ENCODE results near the gene PNP. TPM values are rescaled to one million over a fixed set of nuclear protein-coding genes. Genes with fewer than 3 reads are reported as not detected.

Gene PNP
- total RNA-seq, 2 experiments from 2014 or later = 73.6 to 77.2 TPM

DNA sequence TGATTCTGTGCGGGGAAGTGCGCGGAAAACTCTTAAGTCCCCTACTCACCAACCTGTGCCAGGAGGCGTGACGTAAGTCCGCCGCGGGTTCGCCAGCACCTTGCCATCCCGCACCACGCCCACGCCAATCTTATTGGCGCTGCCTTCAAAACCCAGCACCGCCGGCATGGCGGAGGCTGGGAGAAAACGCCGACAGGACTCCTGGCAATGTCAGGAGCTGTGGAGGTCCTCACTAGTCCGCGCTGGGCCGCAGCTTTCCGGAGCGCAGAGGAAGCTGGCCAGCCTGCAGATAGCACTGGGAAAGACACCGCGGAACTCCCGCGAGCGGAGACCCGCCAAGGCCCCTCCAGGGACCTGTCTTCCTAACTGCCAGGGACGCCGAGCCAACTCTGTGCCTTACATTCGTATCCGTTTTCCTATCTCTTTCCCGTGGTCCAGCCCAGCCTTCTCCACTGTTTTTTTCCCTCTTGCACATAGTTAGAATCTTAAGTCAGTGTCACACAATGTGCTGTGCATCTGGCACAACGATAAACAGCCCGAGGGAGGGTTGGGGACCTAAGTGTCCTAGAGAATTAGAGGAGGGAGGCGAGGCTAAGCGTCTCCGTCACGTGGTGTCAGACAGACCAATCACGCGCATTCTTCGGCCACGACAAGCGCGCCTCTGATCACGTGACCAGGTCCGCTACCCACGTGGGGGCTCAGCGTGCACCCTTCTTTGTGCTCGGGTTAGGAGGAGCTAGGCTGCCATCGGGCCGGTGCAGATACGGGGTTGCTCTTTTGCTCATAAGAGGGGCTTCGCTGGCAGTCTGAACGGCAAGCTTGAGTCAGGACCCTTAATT, 14.5 kb upstream of the PNP start, which contains the start of the genes APEX1 and OSGEP:
Gene APEX1 (plus strand): TSS at position 711 of the 839 bp plus-strand sequence. CDS start 420 bp downstream, outside the sequence.
Gene OSGEP (minus strand): TSS at position 297 of the 839 bp plus-strand sequence. CDS start 129 bp downstream, at position 168.
- Mint-ChIP-seq H3K4me1 (ENCODE audit: low read depth) (peaks cover 6% of the 10 kb centered on the region), H3K9me3 (no peaks in the 10 kb centered on the region), H3K36me3 (ENCODE audit: low read depth) (peaks cover 39% of the 10 kb centered on the region), H3K27ac (no peak within 1 kb of the TSS), H3K4me3 (no peak within 1 kb of the TSS), H3K27me3 (no peaks in the 10 kb centered on the region)
- peak within 1 kb of the TSS; percentile 92 to 97 for H3K27ac ChIP-seq (ENCODE audit: low read depth in 1 of 2, low read length in 2 of 2)
- H3K4me1 ChIP-seq (ENCODE audit: insufficient read depth, low read length) = peaks cover 37% of the 10 kb centered on the region
- peak; percentile 77 for ATAC-seq (ENCODE audit: poor library complexity)
- H3K36me3 ChIP-seq (ENCODE audit: insufficient read depth, low read length) = peaks cover 62% of the 10 kb centered on the region
- POLR2A ChIA-PET = interaction anchor here (0.7 to 3.8 kb wide), 26 partner anchors 9 to 228 kb away, joined by 3 to 33 read pairs (median 6); partner anchors contain the start of genes CCNB1IP1, PARP2, PNP and RNASE4
- DNase-seq = peak; percentile 94 to 100 (median 97)
- H3K4me3 ChIP-seq (ENCODE audit: low read length) = peak within 1 kb of the TSS; percentile 66
- no peaks in the 10 kb centered on the region for H3K27me3 ChIP-seq (ENCODE audit: control insufficient read depth in 1 of 2, insufficient read depth in 2 of 2, low read length in 2 of 2)
- no peaks in the 10 kb centered on the region for H3K9me3 ChIP-seq (ENCODE audit: control insufficient read depth in 1 of 2, insufficient read depth in 1 of 2, low read length in 2 of 2)
- CTCF ChIA-PET = interaction anchor here (0.9 to 1.8 kb wide), 5 partner anchors 15 to 158 kb away, joined by 3 to 7 read pairs (median 4); partner anchors contain the start of genes PARP2, PNP and TEP1
- TF ChIP-seq, protein P1, sequence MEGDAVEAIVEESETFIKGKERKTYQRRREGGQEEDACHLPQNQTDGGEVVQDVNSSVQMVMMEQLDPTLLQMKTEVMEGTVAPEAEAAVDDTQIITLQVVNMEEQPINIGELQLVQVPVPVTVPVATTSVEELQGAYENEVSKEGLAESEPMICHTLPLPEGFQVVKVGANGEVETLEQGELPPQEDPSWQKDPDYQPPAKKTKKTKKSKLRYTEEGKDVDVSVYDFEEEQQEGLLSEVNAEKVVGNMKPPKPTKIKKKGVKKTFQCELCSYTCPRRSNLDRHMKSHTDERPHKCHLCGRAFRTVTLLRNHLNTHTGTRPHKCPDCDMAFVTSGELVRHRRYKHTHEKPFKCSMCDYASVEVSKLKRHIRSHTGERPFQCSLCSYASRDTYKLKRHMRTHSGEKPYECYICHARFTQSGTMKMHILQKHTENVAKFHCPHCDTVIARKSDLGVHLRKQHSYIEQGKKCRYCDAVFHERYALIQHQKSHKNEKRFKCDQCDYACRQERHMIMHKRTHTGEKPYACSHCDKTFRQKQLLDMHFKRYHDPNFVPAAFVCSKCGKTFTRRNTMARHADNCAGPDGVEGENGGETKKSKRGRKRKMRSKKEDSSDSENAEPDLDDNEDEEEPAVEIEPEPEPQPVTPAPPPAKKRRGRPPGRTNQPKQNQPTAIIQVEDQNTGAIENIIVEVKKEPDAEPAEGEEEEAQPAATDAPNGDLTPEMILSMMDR (IDR thresholded peaks at IDR 0.05) = no peak
- intact Hi-C loops (cut with DNase I, micrococcal nuclease) = loop anchor here (1.0 to 5.0 kb wide), 12 partner anchors 14 to 998 kb away; partner anchors contain the start of genes CCNB1IP1 (in 2 of the 2), PNP (in 2 of the 2), TEP1 (in 2 of the 2) and RNASE4 (in 1 of the 2)

DNA sequence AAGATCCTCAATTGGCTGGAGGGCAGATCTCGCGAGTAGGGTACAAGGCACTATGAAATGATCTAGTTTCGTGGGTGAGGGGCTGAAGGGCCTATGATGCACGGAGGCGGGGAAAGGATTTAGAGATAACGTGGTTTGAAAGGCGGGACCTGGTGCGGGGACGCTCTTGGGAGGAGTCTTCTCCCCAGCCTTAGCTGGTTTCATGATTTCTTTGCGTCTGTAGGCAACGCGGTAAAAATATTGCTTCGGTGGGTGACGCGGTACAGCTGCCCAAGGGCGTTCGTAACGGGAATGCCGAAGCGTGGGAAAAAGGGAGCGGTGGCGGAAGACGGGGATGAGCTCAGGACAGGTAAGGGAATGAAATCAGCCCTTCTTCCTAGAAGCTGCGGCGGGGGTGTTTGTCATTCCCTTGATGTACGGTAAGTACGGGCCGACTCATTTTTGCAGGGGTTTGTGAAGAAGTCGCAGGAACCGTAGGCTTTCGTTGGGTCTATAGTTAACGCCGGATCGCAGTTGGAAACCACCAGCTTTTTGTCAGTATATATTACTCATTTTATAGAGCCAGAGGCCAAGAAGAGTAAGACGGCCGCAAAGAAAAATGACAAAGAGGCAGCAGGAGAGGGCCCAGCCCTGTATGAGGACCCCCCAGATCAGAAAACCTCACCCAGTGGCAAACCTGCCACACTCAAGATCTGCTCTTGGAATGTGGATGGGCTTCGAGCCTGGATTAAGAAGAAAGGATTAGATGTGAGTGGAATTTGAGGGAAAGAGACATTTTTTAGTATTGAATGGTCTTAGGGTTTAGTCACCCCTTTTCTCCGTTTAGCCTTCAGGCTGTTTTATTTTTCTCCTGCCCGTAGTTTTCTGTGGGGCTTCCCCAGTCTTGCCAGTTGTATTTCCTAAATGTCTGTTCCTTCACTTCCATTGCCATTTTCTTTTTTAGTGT, 13.6 kb upstream of the PNP start:
- Mint-ChIP-seq H3K9me3 (no peaks in the 10 kb centered on the region), H3K27ac (no peak overlapping the region), H3K4me3 (no peak overlapping the region), H3K27me3 (no peaks in the 10 kb centered on the region), H3K4me1 (ENCODE audit: low read depth) (peaks cover 15% of the 10 kb centered on the region), H3K36me3 (ENCODE audit: low read depth) (peaks cover 42% of the 10 kb centered on the region)
- Histone ChIP-seq H3K4me1 (ENCODE audit: insufficient read depth, low read length) (peaks cover 46% of the 10 kb centered on the region), H3K27ac (ENCODE audit: low read depth in 1 of 2, low read length in 2 of 2) (peak overlapping the region; percentile 92 to 97), H3K36me3 (ENCODE audit: insufficient read depth, low read length) (peaks cover 60% of the 10 kb centered on the region), H3K4me3 (ENCODE audit: low read length) (peak overlapping the region; percentile 66), H3K9me3 (ENCODE audit: control insufficient read depth in 1 of 2, insufficient read depth in 1 of 2, low read length in 2 of 2) (no peaks in the 10 kb centered on the region), H3K27me3 (ENCODE audit: control insufficient read depth in 1 of 2, insufficient read depth in 2 of 2, low read length in 2 of 2) (no peaks in the 10 kb centered on the region)
- TF ChIP-seq, protein P1 (IDR thresholded peaks at IDR 0.05) = no peak
- intact Hi-C loops (cut with DNase I, micrococcal nuclease) = loop anchor here (1.0 to 5.0 kb wide), 10 partner anchors 13 to 997 kb away; partner anchors contain the start of genes CCNB1IP1 (in 2 of the 2), PNP (in 2 of the 2) and TEP1 (in 2 of the 2)
- ChIA-PET CTCF (interaction anchor here (0.6 to 1.8 kb wide), 6 partner anchors 14 to 157 kb away, joined by 3 to 7 read pairs (median 4); partner anchors contain the start of genes PARP2, PNP and TEP1), POLR2A (interaction anchor here (0.7 to 3.8 kb wide), 27 partner anchors 8 to 227 kb away, joined by 3 to 33 read pairs (median 5); partner anchors contain the start of genes CCNB1IP1, PARP2, PNP and RNASE4)
- peak; percentile 73 for ATAC-seq (ENCODE audit: poor library complexity)
- DNase-seq = peak in 7 of 14 experiments; percentile 62 to 92 (median 83)

Measured in CD4-positive, alpha-beta T cell (primary cell).